Upper lobe of right lung (tissue), 1 donor: ENCODE data around the gene TIMP3. TPM values are rescaled to one million over a fixed set of nuclear protein-coding genes. Genes with fewer than 3 reads are reported as not detected.

ENCODE experiments used
- ATAC-seq: fragments of 200-7000 bp; cut with Tn5 transposase; one replicate; pipeline ENCODE4 v1.9.1; 2020; ENCODE audit warnings: mild to moderate bottlenecking, moderate library complexity
- DNase-seq: peaks from one replicate; pipeline ENCODE4 v3.0.0-alpha.2; 2020
- H3K27ac ChIP-seq: fragments of 200-600 bp; one replicate; pipeline ENCODE4 v1.8.0; 2022
- H3K27me3 ChIP-seq: fragments of 200-600 bp; one replicate; pipeline ENCODE4 v1.8.0; 2022; ENCODE audit warnings: mild to moderate bottlenecking
- H3K36me3 ChIP-seq: fragments of 200-600 bp; one replicate; pipeline ENCODE4 v1.8.0; 2022
- H3K4me1 ChIP-seq: fragments of 200-600 bp; one replicate; pipeline ENCODE4 v1.8.0; 2022
- H3K4me3 ChIP-seq: fragments of 200-600 bp; one replicate; pipeline ENCODE4 v1.8.0; 2022; ENCODE audit warnings: mild to moderate bottlenecking
- H3K9me3 ChIP-seq: fragments of 200-600 bp; one replicate; pipeline ENCODE4 v1.8.0; 2022
- CTCF ChIP-seq: fragments of 200-600 bp; IDR thresholded peaks from one replicate; pipeline ENCODE4 v1.8.0; 2022; ENCODE audit warnings: antibody characterized with exemption
- intact Hi-C: fragments of 100-400 bp; cut with DNase I; formaldehyde crosslinking; loops from one replicate; pipeline ENCODE4 v1.11.0; 2022
- total RNA-seq: library from RNA; stranded (reverse); fragmentation: NEBNext Ultra II Directional; extraction: Animal tissue kit (Norgen Biotek cat#: 25700); gene quantifications from one replicate; pipeline ENCODE4 v1.2.1, GENCODE V29; 2021
- donor health status: DM: no; HTN: yes; CAD: no; lungs with severe emphysema.

TIMP3 gene
- total RNA-seq, 1 donor from 2014 or later: 749 TPM

DNA sequence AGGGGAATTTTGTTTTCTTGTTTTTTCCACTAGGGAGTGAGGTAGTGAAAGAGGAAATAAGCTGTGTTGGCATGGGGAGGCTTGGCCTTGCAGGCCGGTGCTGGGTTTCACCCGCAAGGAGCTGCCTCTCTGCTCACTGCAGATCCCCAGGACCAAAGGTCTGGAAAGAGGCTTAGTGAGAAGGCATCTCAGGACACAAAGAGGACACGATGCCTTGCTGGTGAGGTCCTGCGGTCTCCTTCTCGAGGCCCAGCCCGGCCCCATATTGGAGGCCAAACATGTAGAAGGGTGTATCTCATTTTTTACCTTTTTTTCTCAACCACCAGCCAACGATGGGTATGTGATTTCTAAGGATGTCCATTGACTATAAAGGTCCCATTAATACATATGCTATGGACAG is 17.6 kb downstream of the TIMP3 start:
- peak overlapping the region; percentile 47 for H3K27ac ChIP-seq
- H3K4me3 ChIP-seq: no peak overlapping the region
- H3K27me3 ChIP-seq: no peaks in the 10 kb centered on the region
- H3K9me3 ChIP-seq: no peaks in the 10 kb centered on the region
- TF ChIP-seq CTCF: no peak
- H3K4me1 ChIP-seq: peaks cover 74% of the 10 kb centered on the region
- H3K36me3 ChIP-seq: peaks cover 38% of the 10 kb centered on the region
- ATAC-seq: no peak
- intact Hi-C loops: no loop called here
- peak; percentile 30 for DNase-seq

DNA sequence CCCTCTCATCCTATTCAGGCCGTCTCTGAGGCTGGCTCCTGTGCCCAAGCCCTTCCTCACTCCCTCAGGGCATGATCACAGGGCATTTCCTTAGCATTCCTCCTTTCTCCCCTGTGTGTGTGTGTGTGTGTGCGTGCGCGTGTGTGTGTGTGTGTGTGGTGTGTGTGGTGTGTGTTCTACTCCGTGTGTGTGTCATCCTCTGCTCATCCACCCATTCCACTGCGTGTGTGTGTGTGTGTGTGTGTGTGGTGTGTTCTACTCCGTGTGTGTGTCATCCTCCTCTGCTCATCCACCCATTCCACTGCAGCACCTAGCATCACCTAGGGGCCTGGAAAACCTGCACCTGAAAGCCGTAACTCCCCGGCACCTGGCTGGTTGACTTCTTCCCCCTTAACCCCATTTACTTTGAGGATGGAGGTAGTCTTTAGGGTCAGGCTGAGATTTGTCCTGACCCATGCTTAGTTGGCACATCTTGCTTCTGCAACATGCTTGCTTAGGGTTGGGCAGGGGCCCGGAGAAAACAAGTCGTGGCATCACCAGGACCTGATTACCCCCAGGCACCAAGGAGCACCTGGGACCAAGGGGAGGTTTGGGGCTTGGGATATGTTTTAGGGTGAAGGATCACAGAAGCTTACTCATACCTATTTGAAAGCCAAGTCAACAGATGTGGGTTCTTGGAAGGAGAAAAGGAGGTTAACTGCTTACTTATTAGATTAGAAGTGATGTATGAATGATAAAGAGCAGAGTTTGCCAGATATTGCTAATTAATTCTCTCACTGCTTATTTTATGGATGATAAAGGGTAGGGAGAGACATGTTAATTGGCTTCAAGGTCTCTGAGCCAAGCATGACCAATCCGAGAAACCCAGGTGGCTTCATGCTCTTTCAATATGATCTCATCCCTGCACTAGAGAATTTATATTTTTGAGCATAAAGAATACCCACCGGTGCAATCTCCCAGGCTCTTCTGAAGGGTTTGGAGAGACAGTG is 18.9 kb downstream of the TIMP3 start:
- H3K27ac ChIP-seq: no peak overlapping the region
- no peaks in the 10 kb centered on the region for H3K9me3 ChIP-seq
- ATAC-seq: no peak
- DNase-seq: peak; percentile 19
- intact Hi-C loops: no loop called here
- TF ChIP-seq CTCF: no peak
- no peak overlapping the region for H3K4me3 ChIP-seq
- H3K27me3 ChIP-seq: no peaks in the 10 kb centered on the region
- H3K36me3 ChIP-seq: peaks cover 32% of the 10 kb centered on the region
- H3K4me1 ChIP-seq: peaks cover 74% of the 10 kb centered on the region

DNA sequence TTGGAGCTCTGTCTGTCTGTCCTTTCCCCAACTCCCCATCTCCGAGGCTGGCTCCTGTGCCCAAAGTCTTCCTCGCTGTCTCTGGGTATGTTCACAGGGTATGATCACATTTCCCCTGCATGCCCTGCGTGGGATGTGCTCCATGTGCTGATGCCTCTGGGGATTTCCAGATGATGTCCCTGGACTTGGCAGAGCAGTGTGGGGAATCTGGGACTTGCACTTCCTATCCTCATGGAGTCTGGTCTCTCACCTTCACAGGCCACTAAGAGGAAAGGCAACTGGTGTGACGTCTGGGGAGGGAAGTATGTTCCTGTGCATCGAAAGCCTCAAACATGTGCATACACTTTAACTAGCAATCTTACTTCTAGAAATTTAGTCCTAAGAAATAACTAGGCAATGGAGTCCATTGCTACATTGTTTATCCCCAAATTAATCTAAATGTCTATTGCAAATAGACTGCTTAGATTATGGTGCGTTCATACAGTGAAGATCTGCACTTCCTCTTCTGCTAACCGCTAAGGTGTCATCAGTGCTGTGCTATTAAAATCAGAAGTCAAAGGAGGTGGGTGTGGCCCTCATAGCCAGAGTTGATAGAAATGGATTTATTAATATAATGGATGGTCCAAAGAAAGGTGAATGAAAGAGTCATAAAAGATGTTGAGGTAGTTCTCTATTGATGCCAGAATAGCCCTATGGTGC is 20.8 kb downstream of the TIMP3 start:
- no peak overlapping the region for H3K27ac ChIP-seq
- no peaks in the 10 kb centered on the region for H3K9me3 ChIP-seq
- intact Hi-C loops: no loop called here
- peaks cover 29% of the 10 kb centered on the region for H3K36me3 ChIP-seq
- ATAC-seq (no peak), DNase-seq (no peak)
- no peak for TF ChIP-seq CTCF
- H3K4me3 ChIP-seq: no peak overlapping the region
- peaks cover 74% of the 10 kb centered on the region for H3K4me1 ChIP-seq
- no peaks in the 10 kb centered on the region for H3K27me3 ChIP-seq

DNA sequence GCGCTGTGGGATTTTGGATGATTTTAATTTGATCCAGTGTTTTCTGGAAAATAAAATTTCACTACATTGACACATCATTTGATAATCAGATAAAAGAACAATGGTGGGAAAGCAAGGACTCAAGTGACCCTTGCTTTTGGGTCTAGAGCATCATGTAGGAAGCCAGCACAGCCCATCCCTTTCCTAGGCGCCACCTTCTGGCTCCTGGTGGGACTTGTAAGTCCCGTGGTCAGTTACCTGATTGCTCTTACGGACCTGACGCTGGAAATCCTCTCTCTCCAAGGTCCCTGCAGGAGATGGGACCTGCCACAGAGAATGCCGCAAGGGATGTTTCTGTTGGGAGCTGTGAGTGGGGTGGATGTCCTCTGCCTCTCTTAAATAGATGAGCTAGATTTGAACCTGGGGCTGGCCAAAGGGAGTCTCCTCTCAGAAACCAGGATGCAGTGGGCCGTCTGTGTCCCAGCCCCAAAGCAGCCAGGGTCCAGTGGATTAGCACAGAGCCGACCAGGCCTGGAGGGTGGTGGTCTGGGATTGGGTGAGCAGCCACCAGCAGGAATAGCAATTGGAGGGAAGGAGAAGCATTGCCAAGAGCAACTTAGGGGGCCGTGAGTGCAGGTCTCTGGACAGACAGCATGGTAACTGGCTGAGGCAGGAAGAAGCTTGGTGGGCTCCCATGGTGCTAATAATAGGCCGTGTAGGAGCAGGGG is 21.7 kb downstream of the TIMP3 start:
- Histone ChIP-seq H3K4me1 (peaks cover 74% of the 10 kb centered on the region), H3K36me3 (peaks cover 29% of the 10 kb centered on the region), H3K27me3 (no peaks in the 10 kb centered on the region), H3K27ac (no peak overlapping the region), H3K4me3 (no peak overlapping the region), H3K9me3 (no peaks in the 10 kb centered on the region)
- DNase-seq (no peak), ATAC-seq (peak; percentile 28)
- TF ChIP-seq CTCF: peak; percentile 41
- intact Hi-C loops: no loop called here

- H3K4me1 ChIP-seq: peaks cover 74% of the 10 kb centered on the region
- H3K27ac ChIP-seq: no peak overlapping the region
- ATAC-seq (no peak), DNase-seq (no peak)
- no peak overlapping the region for H3K4me3 ChIP-seq
- H3K27me3 ChIP-seq: no peaks in the 10 kb centered on the region
- intact Hi-C loops: no loop called here
- H3K36me3 ChIP-seq: peaks cover 42% of the 10 kb centered on the region
- no peak for TF ChIP-seq CTCF
- no peaks in the 10 kb centered on the region for H3K9me3 ChIP-seq
These were observed 23.2 kb downstream of the TIMP3 start for GRCh38 chr22:32824531-32825312.
